Right lobe of liver (tissue), 4 donors: Measurements from ENCODE around the gene P2RY13.

Experiments used
- CTCF ChIP-seq, 4 donors: fragments of 200-600 bp in 3 of 4; fragments of 450-650 bp in 1 of 4; IDR thresholded peaks; one replicate each; pipeline versions ENCODE4 v1.5.1 to v1.8.0; 2016 to 2022; ENCODE audit warnings: antibody characterized with exemption in 4 of 4, mild to moderate bottlenecking in 2 of 4
- POLR2A ChIP-seq: fragments of 450-650 bp; IDR thresholded peaks from one replicate; pipeline ENCODE4 v1.6.1; 2017; ENCODE audit warnings: antibody characterized with exemption, mild to moderate bottlenecking
- donor health status: DM: no; HTN: no; CAD: no.
- donor health status: DM: no; HTN: no; CAD: no.
- donor health status: DM: no; HTN: yes; CAD: no.

GRCh38 chr3:151305775-151306151 is 23.6 kb downstream of the P2RY13 start:
- TF ChIP-seq POLR2A (no peak), CTCF (IDR thresholded peaks at IDR 0.05) (no peak)
